SKM-1 (cell line): Measurements from ENCODE around the gene GATAD2B.

Source experiments
- DNase-seq: peaks from one replicate; lab custom pipeline; 2025; ENCODE audit not compliant: unreplicated experiment; lab: John Stamatoyannopoulos, UW

GATAD2B gene

DNA sequence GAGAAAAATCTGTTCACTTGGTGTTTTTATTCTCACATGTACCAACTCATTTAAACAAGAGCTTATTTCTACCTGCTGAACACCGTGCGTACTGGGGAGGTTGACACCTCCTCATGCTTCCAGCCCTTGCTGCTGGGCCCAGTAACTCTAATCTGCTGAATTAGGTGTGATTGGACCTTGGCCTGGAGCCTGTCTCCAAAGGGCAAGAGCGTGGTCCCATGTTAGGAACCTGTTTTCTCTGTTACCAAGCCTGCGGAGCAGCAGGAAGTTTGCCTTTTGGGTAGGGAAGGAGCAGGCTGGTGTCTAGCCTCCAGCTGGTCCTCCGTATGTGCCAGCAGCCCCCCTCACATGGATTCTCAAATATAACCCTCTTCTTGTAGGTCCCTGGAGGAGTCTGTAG is 158.5 kb downstream of the GATAD2B start:
- DNase-seq, result no peak

DNA sequence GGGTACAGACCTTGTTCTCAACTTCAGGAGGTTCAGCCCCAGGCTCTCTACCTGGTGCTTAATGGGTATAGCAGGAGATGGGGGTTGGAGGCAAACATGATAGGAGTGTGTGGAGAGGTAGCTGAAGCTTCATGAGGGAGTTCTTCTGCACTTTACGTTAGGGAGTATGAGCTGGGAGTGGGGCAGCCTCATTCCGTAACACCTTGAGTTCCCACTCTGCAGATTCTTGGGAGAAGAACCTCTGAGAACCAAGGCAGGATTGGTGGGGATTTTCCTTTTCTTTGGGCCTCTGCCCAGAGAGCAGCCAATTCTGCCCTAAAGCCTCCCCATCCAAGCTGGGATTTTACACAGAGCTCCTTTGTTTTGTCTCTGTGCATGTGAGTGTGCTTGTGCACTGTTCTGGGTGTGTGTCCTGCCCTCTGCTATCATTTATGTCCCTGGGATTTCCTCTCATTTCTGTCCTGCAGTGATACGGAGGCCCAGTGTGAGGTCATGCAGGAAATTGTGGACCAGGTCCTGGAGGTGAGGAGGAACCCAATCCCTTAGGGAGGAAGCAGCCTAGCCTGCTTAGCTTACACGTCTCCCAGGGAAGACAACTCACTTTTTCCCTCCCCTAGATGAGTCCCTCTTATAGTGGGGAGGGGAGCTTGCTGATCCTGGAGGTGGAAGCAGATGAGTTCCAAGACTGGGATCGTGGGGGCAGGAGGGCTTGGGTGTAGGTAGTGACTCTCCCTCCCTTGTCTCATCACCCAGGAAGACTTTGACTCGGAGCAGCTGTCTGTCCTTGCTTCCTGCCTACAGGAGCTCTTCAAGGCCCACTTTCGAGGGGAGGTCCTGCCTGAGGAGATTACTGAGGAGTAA is 159.2 kb downstream of the GATAD2B start:
- no peak for DNase-seq

DNA sequence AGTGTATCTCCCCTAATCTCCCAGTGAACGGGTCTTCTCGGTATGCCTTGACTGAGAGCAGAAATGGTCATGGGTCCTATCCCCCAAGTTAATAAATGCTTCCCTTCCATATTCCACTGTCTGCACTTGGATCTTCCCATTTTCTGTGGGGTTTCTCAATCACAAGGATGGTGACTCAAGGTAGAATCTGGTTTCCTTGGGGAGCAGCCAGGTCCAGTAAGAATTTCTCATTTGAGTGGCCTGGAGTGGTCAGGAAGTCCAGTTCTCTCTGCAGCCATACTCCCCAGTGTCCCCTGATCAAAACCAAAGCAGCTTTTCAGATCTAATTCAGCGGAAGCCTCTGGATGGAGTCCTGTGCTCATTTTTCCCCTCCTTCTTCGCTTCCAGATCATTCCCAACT is 162.3 kb downstream of the GATAD2B start:
- DNase-seq, result no peak
